ENCODE data around the gene MITF. TPM values are rescaled to one million over a fixed set of nuclear protein-coding genes. Genes with fewer than 3 reads are reported as not detected.

The MITF gene
- total RNA-seq, 1 donor = 6.1 TPM

- no peak for TF ChIP-seq CTCF (IDR thresholded peaks at IDR 0.05; ENCODE audit: insufficient read depth, low read length)
- H3K4me3 ChIP-seq (ENCODE audit: low read depth, low read length) = no peak overlapping the region
- DNase-seq (ENCODE audit: low read depth) = no peak
Measured at GRCh38 chr3:69890084-69890483, 150.8 kb downstream of the MITF start.

- no peak overlapping the region for H3K4me3 ChIP-seq (ENCODE audit: low read depth, low read length)
- DNase-seq (ENCODE audit: low read depth) = no peak
- no peak for TF ChIP-seq CTCF (IDR thresholded peaks at IDR 0.05; ENCODE audit: insufficient read depth, low read length)
Measured at GRCh38 chr3:69890691-69891090, 151.4 kb downstream of the MITF start.

- TF ChIP-seq CTCF (IDR thresholded peaks at IDR 0.05; ENCODE audit: insufficient read depth, low read length) = no peak
- DNase-seq (ENCODE audit: low read depth) = no peak
- no peak overlapping the region for H3K4me3 ChIP-seq (ENCODE audit: low read depth, low read length)
Measured at GRCh38 chr3:69892706-69893105, 153.4 kb downstream of the MITF start.

GRCh38 chr3:69893274-69893673 lies 154.0 kb downstream of the MITF start:
- no peak for TF ChIP-seq CTCF (IDR thresholded peaks at IDR 0.05; ENCODE audit: insufficient read depth, low read length)
- DNase-seq (ENCODE audit: low read depth) = no peak
- H3K4me3 ChIP-seq (ENCODE audit: low read depth, low read length) = no peak overlapping the region

- no peak for DNase-seq (ENCODE audit: low read depth)
- TF ChIP-seq CTCF (IDR thresholded peaks at IDR 0.05; ENCODE audit: insufficient read depth, low read length) = no peak
- H3K4me3 ChIP-seq (ENCODE audit: low read depth, low read length) = no peak overlapping the region
Measured at GRCh38 chr3:69896095-69896494, 156.8 kb downstream of the MITF start.

- no peak for TF ChIP-seq CTCF (IDR thresholded peaks at IDR 0.05; ENCODE audit: insufficient read depth, low read length)
- no peak for DNase-seq (ENCODE audit: low read depth)
- no peak overlapping the region for H3K4me3 ChIP-seq (ENCODE audit: low read depth, low read length)
Measured at GRCh38 chr3:69900331-69900730, 161.1 kb downstream of the MITF start.

- no peak for TF ChIP-seq CTCF (IDR thresholded peaks at IDR 0.05; ENCODE audit: insufficient read depth, low read length)
- no peak overlapping the region for H3K4me3 ChIP-seq (ENCODE audit: low read depth, low read length)
- no peak for DNase-seq (ENCODE audit: low read depth)
Measured at GRCh38 chr3:69901802-69902201, 162.5 kb downstream of the MITF start.
